ENCODE data around the gene SLC35F4. TPM values are rescaled to one million over a fixed set of nuclear protein-coding genes. Genes with fewer than 3 reads are reported as not detected.

The SLC35F4 gene
- total RNA-seq, 1 donor from 2014 or later, result 0.14 TPM

- Mint-ChIP-seq H3K36me3 (ENCODE audit: insufficient read depth) (peaks cover 5% of the 10 kb centered on the region), H3K4me1 (ENCODE audit: low read depth) (no peaks in the 10 kb centered on the region), H3K27ac (no peak overlapping the region), H3K27me3 (no peaks in the 10 kb centered on the region), H3K9me3 (ENCODE audit: low read depth) (peaks cover 14% of the 10 kb centered on the region), H3K4me3 (ENCODE audit: low read depth) (no peak overlapping the region)
- no peak for TF ChIP-seq CTCF (IDR thresholded peaks at IDR 0.05; ENCODE audit: unreplicated experiment)
- DNase-seq (ENCODE audit: low spot score, unreplicated experiment), result no peak
Measured at GRCh38 chr14:57707219-57707618, 158.7 kb downstream of the SLC35F4 start.

GRCh38 chr14:57704763-57705162 is 161.1 kb downstream of the SLC35F4 start:
- H3K4me3 Mint-ChIP-seq (ENCODE audit: low read depth), result no peak overlapping the region
- no peak for DNase-seq (ENCODE audit: low spot score, unreplicated experiment)

DNA sequence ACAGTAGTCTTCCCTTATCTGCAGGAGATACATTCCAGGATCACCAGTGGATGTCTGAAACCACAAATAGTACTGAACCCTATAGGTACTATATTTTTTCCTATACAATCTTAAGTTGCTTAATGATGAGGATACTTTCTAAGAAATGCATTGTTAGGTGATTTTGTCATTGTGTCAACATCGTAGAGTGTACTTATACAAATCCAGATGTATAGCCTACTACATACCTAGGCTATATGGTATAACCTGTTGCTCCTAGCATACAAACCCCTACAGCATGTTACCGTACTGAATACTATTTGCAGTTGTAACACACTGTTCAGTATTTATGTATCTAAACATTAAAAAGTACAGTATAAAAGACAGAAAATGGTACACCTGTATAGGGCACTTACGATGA is 165.9 kb downstream of the SLC35F4 start:
- Mint-ChIP-seq H3K9me3 (ENCODE audit: low read depth) (no peaks in the 10 kb centered on the region), H3K4me1 (ENCODE audit: low read depth) (no peaks in the 10 kb centered on the region), H3K36me3 (ENCODE audit: insufficient read depth) (no peaks in the 10 kb centered on the region)

More at GRCh38 chr14:57704763-57705162, 161.1 kb downstream of the SLC35F4 start:
- Mint-ChIP-seq H3K9me3 (ENCODE audit: low read depth) (peaks cover 6% of the 10 kb centered on the region), H3K27me3 (no peaks in the 10 kb centered on the region), H3K36me3 (ENCODE audit: insufficient read depth) (peaks cover 3% of the 10 kb centered on the region), H3K27ac (no peak overlapping the region), H3K4me1 (ENCODE audit: low read depth) (no peaks in the 10 kb centered on the region)
- TF ChIP-seq CTCF (IDR thresholded peaks at IDR 0.05; ENCODE audit: unreplicated experiment), result no peak

DNA sequence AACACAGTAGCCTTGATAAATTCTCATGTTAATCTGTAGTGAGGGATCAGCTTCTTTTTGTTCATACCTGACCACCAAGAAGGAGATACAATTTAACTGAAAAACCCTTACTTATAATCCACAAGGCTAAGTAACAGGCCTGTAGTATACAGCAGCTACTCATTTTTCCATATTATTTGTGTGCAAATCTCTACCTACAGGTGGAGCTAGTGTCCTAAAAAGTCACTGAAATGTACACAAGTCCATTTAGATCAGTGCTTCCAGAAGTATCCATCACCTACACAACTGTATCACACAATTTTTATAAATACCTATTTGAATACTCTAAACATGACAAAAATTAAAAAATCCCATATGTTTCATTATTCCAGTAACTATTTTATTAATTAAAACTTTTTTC is 173.2 kb downstream of the SLC35F4 start:
- peak; percentile 48 for TF ChIP-seq CTCF (IDR thresholded peaks at IDR 0.05; ENCODE audit: unreplicated experiment)
- no peak overlapping the region for H3K4me3 Mint-ChIP-seq (ENCODE audit: low read depth)
- no peak overlapping the region for H3K27ac Mint-ChIP-seq
- no peaks in the 10 kb centered on the region for H3K9me3 Mint-ChIP-seq (ENCODE audit: low read depth)
- no peaks in the 10 kb centered on the region for H3K27me3 Mint-ChIP-seq
- no peak for DNase-seq (ENCODE audit: low spot score, unreplicated experiment)
- H3K36me3 Mint-ChIP-seq (ENCODE audit: insufficient read depth), result no peaks in the 10 kb centered on the region
- peaks cover 2% of the 10 kb centered on the region for H3K4me1 Mint-ChIP-seq (ENCODE audit: low read depth)

More for the DNA sequence above, 165.9 kb downstream of the SLC35F4 start:
- TF ChIP-seq CTCF (IDR thresholded peaks at IDR 0.05; ENCODE audit: unreplicated experiment), result no peak
- Mint-ChIP-seq H3K27me3 (no peaks in the 10 kb centered on the region), H3K27ac (no peak overlapping the region), H3K4me3 (ENCODE audit: low read depth) (no peak overlapping the region)
- DNase-seq (ENCODE audit: low spot score, unreplicated experiment), result no peak

DNA sequence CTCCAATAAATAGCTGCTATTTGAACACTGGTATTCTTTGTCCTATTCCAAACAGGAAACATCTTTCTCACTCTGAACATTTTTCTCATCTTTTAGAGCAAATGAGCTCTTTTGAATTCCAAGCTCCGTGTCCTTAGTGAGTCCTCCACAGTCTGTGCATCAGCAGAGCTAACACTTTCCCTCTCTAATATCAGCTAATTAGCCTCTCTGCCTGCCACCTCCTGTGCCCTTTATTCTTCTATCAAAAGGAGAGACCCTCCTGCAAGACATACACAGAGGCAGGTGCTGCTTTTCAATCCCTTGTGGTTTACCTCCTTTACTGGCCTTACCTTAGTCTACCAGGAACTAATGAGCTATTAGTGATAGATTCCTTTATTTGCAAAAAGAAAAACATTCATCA is 178.5 kb downstream of the SLC35F4 start:
- H3K4me3 Mint-ChIP-seq (ENCODE audit: low read depth), result no peak overlapping the region
- no peak for DNase-seq (ENCODE audit: low spot score, unreplicated experiment)
- peaks cover 2% of the 10 kb centered on the region for H3K4me1 Mint-ChIP-seq (ENCODE audit: low read depth)
- H3K27me3 Mint-ChIP-seq, result no peaks in the 10 kb centered on the region
- H3K9me3 Mint-ChIP-seq (ENCODE audit: low read depth), result no peaks in the 10 kb centered on the region
- TF ChIP-seq CTCF (IDR thresholded peaks at IDR 0.05; ENCODE audit: unreplicated experiment), result no peak
- H3K36me3 Mint-ChIP-seq (ENCODE audit: insufficient read depth), result no peaks in the 10 kb centered on the region
- no peak overlapping the region for H3K27ac Mint-ChIP-seq
